Adrenal gland (tissue), 12 donors: ENCODE measurements around the gene PRKAB2. TPM values are rescaled to one million over a fixed set of nuclear protein-coding genes. Genes with fewer than 3 reads are reported as not detected.

Experiments
- DNase-seq, 7 donors: peaks; one replicate each; pipeline ENCODE4 v3.0.0-alpha.2; 2019 to 2020
- H3K27ac ChIP-seq, 5 donors: fragments of 200-600 bp; sonication (generic) in 4 of 5; 1 replicate in 3 of 5; 2 replicates in 2 of 5; pipeline versions ENCODE4 v1.5.1 to v1.8.0; 2016 to 2020; ENCODE audit warnings: mild to moderate bottlenecking in 1 of 5
- H3K27me3 ChIP-seq: fragments of 200-600 bp; 2 replicates; pipeline ENCODE4 v1.8.0; 2021
- H3K36me3 ChIP-seq, 2 donors: fragments of 200-600 bp; replicated peaks in 1 of 2; 1 replicate in 1 of 2; 2 replicates in 1 of 2; pipeline versions ENCODE4 v1.5.1 to v1.8.0; 2018 to 2022
- H3K4me1 ChIP-seq, 2 donors: fragments of 200-600 bp; replicated peaks in 1 of 2; 1 replicate in 1 of 2; 2 replicates in 1 of 2; pipeline versions ENCODE4 v1.5.1 to v1.8.0; 2018 to 2021
- H3K4me3 ChIP-seq, 4 donors: fragments of 200-600 bp; sonication (generic) in 3 of 4; one replicate each; pipeline ENCODE4 v1.5.1; 2016 to 2018
- H3K9me3 ChIP-seq, 3 donors: fragments of 200-600 bp; sonication (generic) in 1 of 3; replicated peaks in 1 of 3; 1 replicate in 2 of 3; 2 replicates in 1 of 3; pipeline versions ENCODE4 v1.5.1 to v1.8.0; 2016 to 2021
- CTCF ChIP-seq, 6 experiments: fragments of 450-650 bp in 4 of 6; fragments of 200-600 bp in 2 of 6; sonication (generic) in 1 of 6; IDR thresholded peaks; 1 replicate in 5 of 6; 2 replicates in 1 of 6; pipeline versions ENCODE4 v1.5.1 to v1.8.0; 2016 to 2021; ENCODE audit warnings: antibody characterized with exemption in 6 of 6, mild to moderate bottlenecking in 2 of 6, moderate library complexity in 1 of 6
- POLR2A ChIP-seq, 2 donors: fragments of 450-650 bp; IDR thresholded peaks; one replicate each; pipeline ENCODE4 v1.6.1; 2017; ENCODE audit warnings: antibody characterized with exemption in 2 of 2, mild to moderate bottlenecking in 2 of 2, moderate library complexity in 1 of 2
- WGBS, 4 donors: extraction: QIAGEN DNeasy Blood & Tissue Kit in 2 of 4; methylation state at CpG; one replicate each; pipeline versions ENCODE4 v1.1.5 to v1.1.7; 2013 to 2017; 5-methylcytosine and 5-hydroxymethylcytosine counted together
- intact Hi-C, 2 donors: fragments of 100-400 bp; cut with DNase I; formaldehyde crosslinking; loops; one replicate each; pipeline versions ENCODE4 v1.14.1 to v1.15.0; 2022 to 2023
- polyA plus RNA-seq, 3 donors: library from polyadenylated mRNA; stranded (reverse); fragments of 200-250 nt in 2 of 3; fragments of 350-450 nt in 1 of 3; fragmentation: Illumina TruSeq in 1 of 3; extraction: RNeasy Lipid Tissue Mini Kit (QIAGEN cat#74804) in 1 of 3; gene quantifications; one replicate each; pipeline ENCODE4 v1.2.3, GENCODE V29; 2013 to 2014
- total RNA-seq, 9 donors: library from RNA; depleted of rRNA in 4 of 9; stranded (reverse); fragments of >200 nt in 4 of 9; fragments of 120-200 nt in 1 of 9; fragmentation: NEBNext Ultra II Directional in 1 of 9; extraction: Animal tissue kit (Norgen Biotek cat#: 25700) in 1 of 9; gene quantifications; one replicate each; pipeline versions ENCODE4 v1.1.0 to v1.2.4, GENCODE V29; 2013 to 2023
- donor health status: healthy with polysubstance abuse.
- donor health status: Bipolar disorder and iron deficiency.
- donor health status: DM: yes; HTN: yes; CAD: no.
- donor health status: DM: no; HTN: no; CAD: no.
- donor health status: DM: no; HTN: no; CAD: no.
- donor health status: DM: yes; HTN: yes; CAD: no.

The PRKAB2 gene
- total and polyA plus RNA-seq, 12 donors = 4.3 to 53.8 (median 14.4) TPM

GRCh38 chr1:147169171-147169570 lies 3.1 kb downstream of the PRKAB2 start:
- H3K27ac ChIP-seq = no peak overlapping the region
- intact Hi-C loops = no loop called here
- WGBS, 4 donors = 60 to 71% (median 66%) methylated on average over 3 of the region's 3 CpGs
- H3K4me3 ChIP-seq = no peak overlapping the region
- H3K36me3 ChIP-seq = no peaks in the 10 kb centered on the region
- DNase-seq = no peak
- TF ChIP-seq CTCF (IDR thresholded peaks at IDR 0.05) (no peak), POLR2A (IDR thresholded peaks at IDR 0.05) (no peak)
- peaks cover 10 to 39% of the 10 kb centered on the region in 2 donors for H3K4me1 ChIP-seq
- H3K9me3 ChIP-seq = no peaks in the 10 kb centered on the region
- no peaks in the 10 kb centered on the region for H3K27me3 ChIP-seq

- Histone ChIP-seq H3K9me3 (no peaks in the 10 kb centered on the region), H3K4me3 (no peak overlapping the region), H3K4me1 (peaks cover 4 to 33% of the 10 kb centered on the region in 2 donors), H3K27ac (no peak overlapping the region), H3K36me3 (no peaks in the 10 kb centered on the region), H3K27me3 (no peaks in the 10 kb centered on the region)
- WGBS, 4 donors = 59 to 83% (median 68%) methylated on average over 2 of the region's 2 CpGs
- intact Hi-C loops = no loop called here
- TF ChIP-seq CTCF (IDR thresholded peaks at IDR 0.05) = no peak
- DNase-seq = peak in 6 of 7 donors; percentile 25 to 67 (median 49)
Observed at GRCh38 chr1:147168626-147169058, 3.6 kb downstream of the PRKAB2 start.

- TF ChIP-seq POLR2A (IDR thresholded peaks at IDR 0.05) = no peak
- TF ChIP-seq CTCF (IDR thresholded peaks at IDR 0.05) = no peak
- no peak overlapping the region for H3K4me3 ChIP-seq
- no peaks in the 10 kb centered on the region for H3K9me3 ChIP-seq
- H3K27me3 ChIP-seq = no peaks in the 10 kb centered on the region
- intact Hi-C loops = no loop called here
- WGBS, 4 donors = 69 to 91% (median 83%) methylated on average over 1 of the region's 1 CpG
- peaks cover 0 to 30% of the 10 kb centered on the region in 2 donors for H3K4me1 ChIP-seq
- no peak overlapping the region for H3K27ac ChIP-seq
- no peaks in the 10 kb centered on the region for H3K36me3 ChIP-seq
- DNase-seq = no peak
Observed at GRCh38 chr1:147167365-147167764, 4.9 kb downstream of the PRKAB2 start.

DNA sequence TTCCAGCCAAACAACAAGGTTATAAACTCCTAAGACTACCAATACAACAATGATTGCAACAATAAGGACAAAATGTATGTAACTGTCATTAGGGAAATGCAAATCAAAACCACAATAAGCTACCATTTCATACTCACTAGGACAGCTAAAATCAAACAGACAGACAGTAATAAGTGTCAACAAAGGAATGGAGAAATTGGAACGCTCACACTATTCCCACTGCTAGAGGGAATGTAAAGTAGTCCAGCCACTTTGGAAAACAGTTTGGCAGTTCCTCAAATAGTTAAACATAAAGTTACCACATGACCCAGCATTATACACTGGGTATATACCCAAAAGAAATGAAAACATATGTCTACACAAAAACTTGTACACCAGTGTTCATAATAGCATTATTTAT lies 9.3 kb downstream of the PRKAB2 start:
- no peak for TF ChIP-seq POLR2A (IDR thresholded peaks at IDR 0.05)
- no peak for TF ChIP-seq CTCF (IDR thresholded peaks at IDR 0.05)
- H3K4me3 ChIP-seq = no peak overlapping the region
- H3K27me3 ChIP-seq = no peaks in the 10 kb centered on the region
- peaks cover 0 to under 1% of the 10 kb centered on the region in 2 donors for H3K4me1 ChIP-seq
- intact Hi-C loops = no loop called here
- no peak for DNase-seq
- no peaks in the 10 kb centered on the region for H3K9me3 ChIP-seq
- WGBS, 4 donors = 93 to 100% (median 99%) methylated on average over 1 of the region's 1 CpG
- no peak overlapping the region for H3K27ac ChIP-seq
- H3K36me3 ChIP-seq = peaks cover 0 to 39% of the 10 kb centered on the region in 2 donors
